Upper lobe of left lung (tissue), 4 donors: ENCODE measurements around the gene TLK2.
"Not testable (repeated sequence)": the region's sequence is repeated elsewhere in the genome, so short reads cannot be mapped to it uniquely, and the experiment has no call there.

Experiments used
- CTCF ChIP-seq, 6 experiments: fragments of 450-650 bp in 4 of 6; fragments of 200-600 bp in 2 of 6; sonication (generic) in 2 of 6; IDR thresholded peaks; one replicate each; pipeline ENCODE4 v1.5.1; 2016 to 2019; ENCODE audit warnings: antibody characterized with exemption in 6 of 6
- POLR2A ChIP-seq, 4 donors: fragments of 450-650 bp; IDR thresholded peaks; one replicate each; pipeline ENCODE4 v1.5.1; 2016 to 2017; ENCODE audit warnings: antibody characterized with exemption in 4 of 4, mild to moderate bottlenecking in 2 of 4

GRCh38 chr17:62516376-62516775 lies 37.8 kb downstream of the TLK2 start:
- not testable (repeated sequence) for TF ChIP-seq POLR2A, CTCF (IDR thresholded peaks at IDR 0.05)
